HG03571 (cell line): ENCODE results near the gene ACSF3.
"Not testable (repeated sequence)": the region's sequence is repeated elsewhere in the genome, so short reads cannot be mapped to it uniquely, and the experiment has no call there.

Experiments used
- ATAC-seq: cut with Tn5 transposase; IDR thresholded peaks from one replicate; pipeline ENCODE4 v1.9.1; 2021; ENCODE audit not compliant: unreplicated experiment

Gene ACSF3

DNA sequence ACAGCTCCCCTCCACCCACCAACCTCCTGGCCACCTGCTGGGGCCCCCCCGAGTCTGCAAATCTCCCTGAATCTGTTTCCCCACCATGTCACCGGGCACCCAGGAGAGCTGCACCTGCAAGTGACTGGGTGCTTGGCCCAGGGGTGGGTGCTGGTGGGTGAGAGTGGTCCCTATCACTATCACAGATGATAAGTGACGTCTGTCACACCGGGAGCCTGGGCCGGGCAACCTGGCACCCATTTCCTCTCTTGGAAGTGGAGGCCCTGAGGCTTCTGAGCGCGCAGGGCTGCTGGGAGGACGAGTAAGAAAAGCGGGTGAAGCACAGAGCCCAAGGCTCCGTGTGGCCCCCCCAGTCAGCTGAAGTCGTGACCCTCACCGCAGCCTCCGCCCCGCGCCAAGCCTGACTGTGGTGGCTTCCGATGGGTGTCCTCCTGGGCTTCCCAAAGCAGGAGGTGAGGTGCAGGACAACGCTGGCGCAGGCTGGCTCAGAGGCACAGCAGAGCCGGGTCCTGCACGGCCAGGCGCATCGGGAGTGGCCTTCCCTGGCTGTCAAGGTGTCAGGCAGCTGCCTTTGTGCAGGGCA, 21.0 kb upstream of the ACSF3 start:
- no peak for ATAC-seq

DNA sequence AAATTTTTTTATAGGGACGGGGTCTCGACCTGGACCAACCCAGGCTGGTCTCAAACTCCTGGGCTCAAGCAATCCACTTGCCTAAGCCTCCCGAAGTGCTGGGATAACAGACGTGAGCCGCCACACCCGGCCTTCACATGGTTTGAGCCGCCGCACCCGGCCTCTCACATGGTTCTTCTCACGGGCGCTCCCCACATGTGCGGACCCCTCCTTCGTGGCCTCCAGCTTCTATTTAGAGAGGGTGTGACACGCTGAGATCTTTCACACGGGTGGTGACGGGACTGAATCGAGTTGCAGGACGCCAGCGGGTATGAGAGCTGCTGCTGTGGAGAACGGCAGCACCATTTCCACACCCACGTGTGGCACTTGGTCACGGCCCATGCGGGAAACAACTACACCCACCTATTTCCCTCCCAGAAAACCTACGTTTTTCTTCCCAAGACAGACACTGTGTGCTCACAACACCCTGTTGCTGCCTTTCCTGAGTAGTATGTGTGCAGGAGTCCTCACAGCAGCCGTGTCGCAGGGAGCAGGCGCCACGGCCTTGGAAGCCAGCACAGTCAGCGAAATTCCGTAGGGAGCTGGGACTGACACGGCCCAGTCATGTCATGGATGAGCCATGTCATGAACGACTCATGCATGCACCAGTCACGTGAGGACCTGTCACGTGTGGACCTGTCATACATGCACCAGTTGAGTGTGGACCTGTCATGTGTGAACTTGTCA, 20.1 kb upstream of the ACSF3 start:
- no peak for ATAC-seq

DNA sequence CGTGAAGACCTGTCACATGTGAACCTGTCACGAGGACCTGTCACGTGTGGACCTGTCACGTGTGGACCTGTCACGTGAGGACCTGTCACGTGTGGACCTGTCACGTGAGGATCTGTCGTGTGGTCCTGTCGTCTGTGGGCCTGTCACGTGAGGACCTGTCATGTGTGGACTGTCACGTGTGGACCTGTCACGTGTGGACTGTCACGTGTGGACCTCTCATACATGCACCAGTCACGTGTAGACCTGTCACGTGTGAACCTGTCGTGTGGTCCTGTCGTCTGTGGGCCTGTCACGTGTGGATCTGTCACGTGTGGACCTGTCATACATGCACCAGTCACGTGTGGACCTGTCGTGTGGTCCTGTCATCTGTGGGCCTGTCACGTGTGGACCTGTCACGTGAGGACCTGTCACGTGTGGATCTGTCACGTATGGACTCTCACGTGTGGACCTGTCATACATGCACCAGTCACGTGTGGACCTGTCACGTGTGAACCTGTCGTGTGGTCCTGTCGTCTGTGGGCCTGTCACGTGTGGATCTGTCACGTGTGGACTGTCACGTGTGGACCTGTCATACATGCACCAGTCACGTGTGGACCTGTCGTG, 19.5 kb upstream of the ACSF3 start:
- ATAC-seq = not testable (repeated sequence)

DNA sequence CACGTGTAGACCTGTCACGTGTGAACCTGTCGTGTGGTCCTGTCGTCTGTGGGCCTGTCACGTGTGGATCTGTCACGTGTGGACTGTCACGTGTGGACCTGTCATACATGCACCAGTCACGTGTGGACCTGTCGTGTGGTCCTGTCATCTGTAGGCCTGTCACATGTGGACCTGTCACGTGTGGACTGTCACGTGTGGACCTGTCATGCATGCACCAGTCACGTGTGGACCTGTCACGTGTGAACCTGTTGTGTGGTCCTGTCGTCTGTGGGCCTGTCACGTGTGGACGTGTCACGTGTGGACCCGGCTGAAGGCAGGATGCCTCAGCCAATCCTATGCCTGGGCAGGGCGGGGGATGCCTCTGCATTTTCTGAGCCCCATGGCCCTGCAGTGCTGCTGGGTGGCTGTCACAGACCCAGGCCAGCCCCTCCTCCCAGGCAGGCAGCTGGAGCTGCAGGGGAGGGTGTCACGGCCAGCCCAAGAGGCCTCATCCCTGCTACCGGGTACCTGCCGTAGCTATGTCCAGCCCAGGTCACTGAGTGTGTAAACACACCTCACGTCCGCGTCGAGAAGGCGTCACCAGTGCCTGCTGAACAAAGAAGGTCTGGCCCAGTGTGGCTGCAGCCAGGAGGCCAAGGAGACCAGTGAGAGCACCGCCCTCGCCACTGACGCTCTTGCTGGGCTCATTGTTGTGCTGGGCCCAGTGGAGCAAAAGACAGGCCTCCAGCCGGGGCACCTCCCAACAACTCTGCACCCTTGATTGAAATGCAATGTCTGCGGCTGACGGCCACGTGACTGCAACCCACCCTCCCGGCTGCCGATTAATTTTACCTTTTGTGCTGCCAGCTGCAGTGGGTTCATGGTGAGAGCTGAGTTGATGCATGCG, 18.6 kb upstream of the ACSF3 start:
- no peak for ATAC-seq

DNA sequence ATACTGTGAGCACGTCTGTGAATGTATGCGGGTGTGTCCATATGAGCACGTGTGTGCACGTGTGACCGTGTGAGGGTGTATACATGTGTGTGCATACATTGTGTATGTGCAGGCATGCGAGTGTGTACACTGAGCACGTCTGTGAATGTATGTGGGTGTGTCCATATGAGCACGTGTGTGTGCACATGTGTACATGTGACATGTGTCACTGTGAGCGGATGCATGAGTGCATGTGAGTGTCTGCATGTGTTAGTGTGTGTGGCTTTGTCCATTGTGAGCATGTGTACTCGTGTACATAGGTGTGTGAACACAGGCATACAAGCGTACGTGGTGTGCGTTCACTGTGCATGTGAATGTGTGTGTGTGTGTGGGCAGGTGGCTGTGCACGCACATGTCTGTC, 17.5 kb upstream of the ACSF3 start:
- no peak for ATAC-seq

DNA sequence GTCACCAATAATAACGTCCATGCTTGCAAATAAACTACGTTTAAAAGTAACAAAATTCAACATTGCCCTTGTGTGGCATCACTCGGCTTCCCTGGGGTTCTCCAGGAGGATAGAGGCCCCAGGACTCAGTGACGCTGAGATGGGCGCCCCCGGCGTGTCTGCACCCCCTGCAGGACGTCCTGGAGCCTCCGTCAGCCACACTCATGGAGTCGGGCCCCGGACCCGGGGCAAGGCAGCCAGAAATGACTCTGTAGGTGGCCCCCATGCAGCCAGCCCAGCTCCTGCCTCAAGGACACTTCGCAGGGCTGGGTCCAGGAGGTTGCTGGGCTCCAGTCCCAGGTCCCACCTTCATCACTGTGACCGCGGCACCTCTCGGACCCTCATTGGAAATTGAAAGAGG, 16.6 kb upstream of the ACSF3 start:
- no peak for ATAC-seq

DNA sequence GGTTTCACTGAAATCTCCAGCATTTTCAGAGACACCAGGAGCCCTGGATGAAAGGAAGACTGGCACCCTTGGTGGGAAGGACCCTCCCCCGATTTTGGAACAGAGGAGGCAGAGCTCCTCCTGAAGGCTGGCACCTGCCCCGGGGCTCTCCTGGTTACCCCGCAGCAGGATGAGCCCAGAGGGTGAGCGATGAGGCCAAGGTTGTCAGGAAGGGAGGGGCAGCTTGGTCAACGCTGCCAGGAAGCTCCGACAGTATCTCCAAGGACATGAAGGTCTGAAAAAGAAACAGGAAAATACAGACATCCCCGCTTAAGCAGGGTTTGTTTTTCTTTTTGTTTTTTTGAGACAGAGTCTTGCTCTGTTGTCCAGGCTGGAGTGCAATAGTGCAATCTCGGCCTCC, 15.5 kb upstream of the ACSF3 start:
- ATAC-seq = no peak

DNA sequence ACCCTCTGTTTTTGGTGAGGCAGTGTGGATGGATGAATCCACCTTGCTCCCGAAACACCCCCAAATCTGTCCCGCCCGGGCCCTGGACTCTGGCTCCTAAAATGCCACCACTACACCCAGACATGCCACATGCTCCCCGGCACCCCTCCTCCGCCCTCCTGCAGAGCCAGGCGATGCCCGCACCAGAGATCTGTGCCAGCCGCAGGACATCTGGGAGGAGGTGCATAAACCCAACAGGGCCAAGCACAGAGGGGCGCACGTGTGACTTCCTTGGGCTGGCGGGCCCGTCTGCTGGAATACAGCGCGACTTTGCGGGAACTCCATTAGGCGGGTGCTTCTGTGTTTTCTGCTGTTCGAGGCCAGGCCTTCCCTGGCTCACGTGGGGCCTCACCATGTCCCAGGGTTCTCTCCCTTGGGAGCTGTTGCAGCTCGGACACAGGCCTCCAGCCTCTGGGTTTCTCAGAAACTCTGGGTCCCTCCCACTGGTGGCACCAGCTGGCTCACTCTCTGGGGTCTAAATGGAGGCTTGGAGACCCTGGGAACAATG, 14.1 kb upstream of the ACSF3 start:
- ATAC-seq = no peak

DNA sequence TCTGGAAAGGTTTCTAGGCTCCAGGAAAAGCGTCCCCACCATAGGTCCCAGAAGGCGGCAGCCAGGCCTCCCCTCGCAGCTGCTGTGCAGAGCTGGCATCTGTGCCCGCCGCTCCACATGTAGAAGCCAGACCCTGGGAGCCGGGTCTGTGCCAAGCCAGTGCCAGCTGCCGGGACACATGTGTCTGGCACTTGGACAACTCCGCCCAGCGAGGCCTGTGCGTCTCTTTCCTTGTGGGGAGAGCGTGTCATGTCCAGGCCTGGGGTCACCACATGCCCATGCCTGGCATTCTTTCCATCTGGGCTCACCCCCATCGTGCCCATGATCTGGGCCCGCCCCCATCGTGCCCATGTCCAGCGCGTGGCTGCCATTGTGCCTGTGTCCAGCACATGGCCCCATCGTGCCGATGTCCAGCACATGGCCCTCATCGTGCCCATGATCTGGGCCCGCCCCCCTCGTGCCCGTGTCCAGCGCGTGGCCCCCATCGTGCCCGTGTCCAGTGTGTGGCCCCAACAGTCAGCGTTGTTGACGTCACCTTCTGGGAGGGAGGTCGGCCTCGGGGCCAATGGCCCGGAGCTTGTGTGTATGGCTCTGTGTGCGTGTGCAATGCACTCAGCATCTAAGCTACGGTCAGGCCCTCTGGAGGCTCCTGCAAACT, 13.3 kb upstream of the ACSF3 start:
- no peak for ATAC-seq

DNA sequence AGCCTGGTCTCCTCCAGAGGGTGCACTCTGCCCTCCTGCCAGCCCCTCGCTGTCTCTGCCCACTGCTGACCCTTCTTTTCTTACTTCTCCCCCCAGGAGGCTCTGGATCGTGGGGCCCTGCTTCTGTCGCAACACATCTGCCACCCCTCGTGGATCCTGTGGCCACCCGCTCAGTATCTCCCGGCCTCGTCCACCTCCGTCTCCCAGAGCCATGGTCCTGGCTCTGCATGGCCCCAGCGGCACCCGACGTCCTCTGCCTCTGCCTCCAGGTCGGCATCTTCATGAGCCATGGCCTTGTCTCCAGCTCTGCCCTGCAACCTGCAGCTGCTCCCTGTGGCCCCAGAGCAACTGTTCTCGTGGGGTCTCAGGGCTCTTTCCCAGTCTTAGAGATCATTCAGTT, 12.1 kb upstream of the ACSF3 start:
- ATAC-seq = no peak

DNA sequence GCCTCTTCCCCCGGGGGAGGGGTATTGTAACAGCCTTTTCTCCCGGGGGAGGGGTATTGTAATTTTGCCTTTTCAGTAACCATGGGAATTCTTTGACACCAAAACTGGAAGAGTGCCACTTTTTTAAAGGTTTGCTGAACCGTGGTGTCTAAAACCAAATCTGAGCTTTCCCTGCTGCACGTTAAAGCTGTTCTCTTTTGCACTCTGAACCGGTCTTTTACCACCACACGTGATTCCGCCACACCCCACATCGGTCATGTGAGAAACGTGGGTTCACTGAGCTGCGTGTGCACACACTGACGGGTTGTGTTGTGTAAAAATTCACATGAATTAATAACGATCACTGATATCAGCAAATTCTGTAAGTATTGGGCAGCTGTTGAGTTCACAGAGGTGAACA, 9.2 kb upstream of the ACSF3 start:
- no peak for ATAC-seq

DNA sequence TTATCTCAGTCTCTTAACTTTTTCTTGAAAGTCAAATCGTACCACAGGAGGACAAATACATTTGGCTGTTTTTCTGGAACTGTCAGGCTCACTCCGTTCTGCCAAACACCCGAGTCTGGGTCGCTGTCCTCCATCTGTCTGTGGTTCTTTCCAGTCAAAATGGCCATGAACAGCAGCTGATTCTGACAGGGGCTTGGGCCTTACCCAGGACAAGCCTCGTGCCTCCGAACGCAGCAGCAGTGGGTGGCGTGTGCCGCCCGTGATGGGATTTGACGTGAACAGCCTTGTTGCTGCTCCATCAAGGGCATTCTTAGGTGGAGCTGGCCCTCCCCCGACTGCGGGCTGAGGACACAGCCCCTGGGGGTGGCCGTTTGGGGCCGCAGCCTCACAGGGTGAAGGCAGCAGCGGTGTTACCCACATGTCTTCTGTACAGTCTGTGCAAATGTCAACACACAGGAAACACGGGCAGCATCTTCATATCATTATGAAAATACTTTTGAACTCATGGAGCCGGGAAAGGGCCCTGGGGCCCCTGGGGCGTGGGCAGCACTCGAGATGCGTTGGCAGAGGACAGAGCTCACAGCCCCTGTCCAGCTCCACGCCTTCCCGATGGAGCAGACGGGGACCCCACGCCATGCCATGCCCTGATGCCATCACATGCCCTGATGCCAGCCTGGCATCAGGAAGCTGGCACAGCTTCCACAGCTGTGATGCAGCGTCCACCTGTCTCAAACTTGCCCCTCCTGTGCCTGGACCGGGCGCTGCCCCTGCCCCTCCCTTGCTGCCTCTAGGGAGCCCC, 8.6 kb upstream of the ACSF3 start:
- no peak for ATAC-seq

DNA sequence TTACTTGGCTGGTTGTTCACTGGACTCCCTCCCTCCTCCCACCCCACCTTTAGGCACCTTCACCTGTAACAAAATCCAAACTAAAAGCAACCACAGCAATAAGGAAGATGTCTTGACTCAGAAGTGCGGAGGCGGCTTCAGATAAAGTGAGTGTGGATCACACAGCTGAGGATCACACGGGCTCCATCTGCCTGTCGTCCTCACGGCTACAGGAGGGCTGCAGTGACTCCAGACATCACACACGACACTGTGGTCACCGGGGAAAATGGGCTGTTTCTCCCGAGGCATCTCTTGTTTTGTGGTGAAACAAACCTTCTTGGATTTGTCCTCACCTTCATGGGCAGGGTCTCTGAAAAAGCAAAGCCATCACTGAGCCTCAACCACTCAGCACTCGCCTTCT, 7.9 kb upstream of the ACSF3 start:
- no peak for ATAC-seq

DNA sequence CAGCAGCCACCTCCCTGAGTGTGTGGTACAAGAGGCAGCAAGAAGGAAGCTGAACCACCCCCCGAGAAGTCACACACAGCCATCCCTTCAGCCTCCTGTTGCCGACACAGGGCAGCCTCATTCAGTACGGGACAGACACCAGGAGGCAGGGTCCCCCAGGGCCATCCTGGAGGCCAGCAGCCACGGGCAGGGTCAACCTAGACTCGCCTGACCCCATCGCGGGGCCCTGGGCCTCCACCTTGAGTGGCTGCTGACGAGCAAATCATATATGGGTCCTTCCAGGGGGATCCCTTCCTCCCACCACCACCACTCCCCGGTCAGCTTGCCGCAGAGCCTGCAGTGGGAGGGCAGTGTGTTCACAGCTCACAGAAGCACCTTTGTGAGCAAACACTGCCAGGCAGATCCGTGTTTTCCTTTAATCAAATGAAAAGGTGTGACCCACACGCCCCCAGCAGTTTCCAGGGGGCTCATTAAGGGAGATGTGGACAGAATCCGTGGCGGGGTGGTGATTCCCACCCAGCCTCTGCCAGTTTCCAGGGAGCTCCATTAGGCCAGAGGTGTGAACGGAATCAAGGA, 5.6 kb upstream of the ACSF3 start:
- ATAC-seq = no peak

DNA sequence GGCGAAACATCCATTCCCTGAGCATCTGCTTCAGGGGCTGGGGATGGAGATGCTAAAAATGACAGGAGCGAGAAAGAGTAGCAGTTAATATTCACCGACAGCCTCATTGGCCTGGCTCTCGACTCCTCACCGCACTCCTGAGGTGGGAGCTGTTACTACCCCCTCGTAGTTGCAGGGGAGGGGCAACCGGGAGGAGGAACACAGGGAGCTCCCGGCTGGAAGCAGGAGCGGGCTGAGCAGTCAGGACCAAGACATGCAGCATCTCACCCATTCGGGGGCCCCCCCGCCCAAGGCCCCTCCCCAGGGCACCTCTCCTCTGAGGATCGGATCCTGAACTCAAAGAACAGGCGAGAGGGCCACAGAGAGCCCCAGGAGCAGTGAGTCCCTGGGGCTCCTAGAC, 4.5 kb upstream of the ACSF3 start:
- no peak for ATAC-seq

DNA sequence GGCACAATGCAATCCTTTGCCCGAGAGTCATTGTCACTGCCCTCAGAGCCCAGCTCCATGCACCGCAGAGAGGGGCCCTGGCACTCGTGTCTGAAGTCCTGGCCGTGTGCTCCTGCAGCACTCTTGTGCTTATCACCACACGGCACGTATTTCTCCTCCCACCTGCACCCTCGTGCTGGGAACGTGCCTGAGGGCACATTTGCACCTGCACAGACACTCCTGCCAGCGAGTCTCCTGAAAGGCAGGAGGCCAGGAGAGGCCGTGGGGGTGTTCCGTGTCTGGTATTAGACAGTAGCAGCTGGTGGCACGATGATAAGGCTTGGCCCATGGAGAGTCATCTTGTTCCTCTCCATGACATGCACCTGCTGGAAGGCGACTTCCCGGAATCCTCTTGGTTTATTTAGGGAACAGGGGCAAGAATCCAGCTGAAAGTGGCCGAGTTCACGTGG, 3.4 kb upstream of the ACSF3 start:
- no peak for ATAC-seq

DNA sequence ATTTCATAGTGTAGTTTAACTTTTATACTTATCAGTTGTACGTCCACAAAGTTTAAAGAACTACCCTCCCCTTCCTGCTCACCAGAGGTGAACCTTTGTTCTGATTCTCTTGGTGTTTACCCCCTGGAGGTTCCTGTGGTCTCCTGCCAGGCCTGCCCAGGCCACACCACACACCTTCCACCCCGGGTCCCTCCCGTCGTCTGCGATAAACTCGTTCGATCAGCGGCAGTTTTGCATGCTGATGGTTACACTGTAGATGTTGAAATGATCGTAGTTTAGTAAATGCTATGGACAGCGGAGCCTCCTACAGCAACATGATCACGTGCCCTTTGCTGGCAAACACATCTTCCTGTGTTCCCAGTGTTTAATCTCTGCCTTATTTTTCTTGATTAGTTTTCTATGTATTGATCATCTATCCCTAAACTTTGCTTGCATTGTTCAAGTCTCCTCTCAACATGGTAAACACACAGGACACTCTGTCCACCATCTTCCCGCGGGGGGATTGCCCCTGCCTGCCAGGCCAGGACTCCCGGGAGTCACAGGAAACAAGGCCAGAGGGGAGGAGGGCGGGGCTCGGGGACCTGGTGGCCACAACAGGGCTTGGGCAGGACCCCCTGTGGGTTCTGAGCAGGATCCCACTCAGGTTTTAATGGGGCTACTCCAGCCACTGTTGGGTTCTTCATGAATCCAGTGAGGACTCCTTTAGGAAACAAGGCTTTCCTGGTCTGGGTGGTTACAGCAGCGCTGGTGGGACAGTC, 2.8 kb upstream of the ACSF3 start:
- ATAC-seq = no peak

DNA sequence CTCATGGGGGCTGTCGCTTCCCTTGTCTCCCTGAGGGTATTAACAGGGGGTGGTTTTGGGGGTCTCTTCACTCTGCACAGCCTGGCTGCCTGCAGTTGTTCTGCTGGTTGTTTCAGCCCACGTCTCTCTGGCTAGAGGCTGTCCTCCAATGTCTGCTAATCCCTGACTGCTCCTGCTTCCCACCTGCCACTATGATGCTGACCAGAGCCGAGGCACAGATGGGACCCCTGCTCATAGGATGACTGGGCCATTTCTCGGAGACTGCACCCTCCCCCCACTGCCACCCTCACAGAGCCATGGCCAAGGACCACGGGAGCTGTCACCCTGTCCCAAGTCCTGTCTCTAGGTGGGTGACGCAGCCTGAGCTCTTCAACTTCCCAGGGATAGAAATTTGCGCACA, 1.6 kb upstream of the ACSF3 start:
- ATAC-seq = no peak

DNA sequence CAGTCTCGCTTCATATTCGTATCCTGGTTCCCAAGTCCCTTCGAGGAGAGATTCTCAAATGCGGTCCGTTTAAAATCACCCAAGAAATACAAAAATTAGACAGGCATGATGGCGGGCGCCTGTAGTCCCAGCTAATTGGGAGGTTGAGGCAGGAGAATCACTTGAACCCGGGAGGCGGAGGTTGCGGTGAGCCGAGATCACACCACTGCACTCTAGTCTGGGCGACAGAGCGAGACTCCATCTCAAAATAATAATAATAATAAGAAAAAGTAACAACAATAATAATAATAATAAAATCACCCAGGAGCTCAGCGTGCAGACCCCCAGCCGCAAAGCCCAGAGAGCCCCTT, 425 bp upstream of the ACSF3 start:
- not testable (repeated sequence) for ATAC-seq
